Testis (tissue), 2 donors: Measurements from ENCODE around the gene ABHD4.

Source experiments
- CTCF ChIP-seq, 3 experiments: fragments of 450-650 bp in 2 of 3; fragments of 200-600 bp in 1 of 3; sonication (generic) in 1 of 3; IDR thresholded peaks; one replicate each; pipeline ENCODE4 v1.5.1; 2016 to 2019; ENCODE audit warnings: antibody characterized with exemption in 3 of 3, mild to moderate bottlenecking in 2 of 3, moderate library complexity in 1 of 3
- POLR2A ChIP-seq: fragments of 450-650 bp; IDR thresholded peaks from one replicate; pipeline ENCODE4 v1.6.1; 2017; ENCODE audit warnings: antibody characterized with exemption, mild to moderate bottlenecking, moderate library complexity

- TF ChIP-seq CTCF (IDR thresholded peaks at IDR 0.05) (no peak), POLR2A (no peak)
These were observed 9.2 kb downstream of the ABHD4 start for GRCh38 chr14:22607291-22607690.
